Transverse colon (tissue), 4 donors: ENCODE data around the gene N4BP2L2. TPM values are rescaled to one million over a fixed set of nuclear protein-coding genes. Genes with fewer than 3 reads are reported as not detected.
A peak's percentile ranks its signal among the peaks of the same experiment; 100 is the strongest.

Experiments used
- DNase-seq: peaks from one replicate; pipeline ENCODE4 v3.0.0-alpha.2; 2019
- H3K27ac ChIP-seq, 4 donors: fragments of 200-600 bp; sonication (generic); 2 replicates each; pipeline ENCODE4 v1.5.1; 2016 to 2018; ENCODE audit warnings: inconsistent platforms in 4 of 4
- H3K27me3 ChIP-seq: fragments of 200-600 bp; sonication (generic); 2 replicates; pipeline ENCODE4 v1.5.1; 2017; ENCODE audit warnings: inconsistent platforms
- H3K36me3 ChIP-seq, 4 donors: fragments of 200-600 bp; sonication (generic); 2 replicates each; pipeline ENCODE4 v1.5.1; 2017 to 2019; ENCODE audit warnings: inconsistent platforms in 4 of 4
- H3K4me1 ChIP-seq, 4 donors: fragments of 200-600 bp; sonication (generic); 2 replicates each; pipeline ENCODE4 v1.5.1; 2017 to 2020; ENCODE audit warnings: inconsistent platforms in 4 of 4
- H3K4me3 ChIP-seq, 4 donors: fragments of 200-600 bp; sonication (generic); 1 replicate in 1 of 4; 2 replicates in 3 of 4; pipeline versions ENCODE4 v1.5.1 to v1.6.1; 2017 to 2019; ENCODE audit warnings: inconsistent platforms in 4 of 4
- H3K9me3 ChIP-seq, 2 donors: fragments of 200-600 bp; sonication (generic); 2 replicates each; pipeline ENCODE4 v1.5.1; 2017 to 2019; ENCODE audit warnings: inconsistent platforms in 2 of 2
- EP300 ChIP-seq: sonication (generic); formaldehyde crosslinking; IDR thresholded peaks from one replicate; pipeline ENCODE4 v1.6.1; 2017; ENCODE audit warnings: antibody characterized with exemption, low read depth
- POLR2A ChIP-seq: fragments of 450-650 bp; IDR thresholded peaks from one replicate; pipeline ENCODE4 v1.6.1; 2016; ENCODE audit warnings: antibody characterized with exemption, mild to moderate bottlenecking, moderate library complexity
- POLR2AphosphoS5 ChIP-seq, 3 donors: sonication (generic); formaldehyde crosslinking; IDR thresholded peaks; one replicate each; pipeline ENCODE4 v1.6.1; 2016; ENCODE audit warnings: antibody characterized with exemption in 3 of 3
- WGBS, 2 donors: methylation state at CpG; one replicate each; pipeline ENCODE4 v1.1.5; 2018; ENCODE audit warnings: low coverage in 1 of 2; 5-methylcytosine and 5-hydroxymethylcytosine counted together
- in situ Hi-C, 4 donors: fragments of 200-750 bp; cut with MboI; loops; one replicate each; pipeline versions ENCODE4 v1.15.0 to v1.15.1; 2017; ENCODE audit warnings: low sequenced_read_pairs in 3 of 4, low pct_ligation_motif_present in 1 of 4, low pct_unique_long_range_greater_than_20kb in 1 of 4
- intact Hi-C: fragments of 100-400 bp; cut with DNase I; formaldehyde crosslinking; loops from one replicate; pipeline ENCODE4 v1.15.1; 2023; ENCODE audit warnings: low total_unique reads
- total RNA-seq, 4 donors: library from RNA; depleted of rRNA; stranded (reverse); fragments of >200 nt; gene quantifications; one replicate each; pipeline ENCODE4 v1.1.0, GENCODE V29; 2016
- TF ChIP-seq, protein P1 (sequence below), 5 experiments: fragments of 200-600 bp in 3 of 5; fragments of 450-650 bp in 2 of 5; sonication (generic) in 3 of 5; IDR thresholded peaks; 1 replicate in 2 of 5; 2 replicates in 3 of 5; pipeline ENCODE4 v1.5.1; 2016 to 2017; ENCODE audit warnings: antibody characterized with exemption in 5 of 5, inconsistent platforms in 3 of 5, mild to moderate bottlenecking in 2 of 5, moderate library complexity in 1 of 5

The N4BP2L2 gene
- total RNA-seq, 4 donors from 2014 or later: 64.0 to 231 (median 123) TPM

DNA sequence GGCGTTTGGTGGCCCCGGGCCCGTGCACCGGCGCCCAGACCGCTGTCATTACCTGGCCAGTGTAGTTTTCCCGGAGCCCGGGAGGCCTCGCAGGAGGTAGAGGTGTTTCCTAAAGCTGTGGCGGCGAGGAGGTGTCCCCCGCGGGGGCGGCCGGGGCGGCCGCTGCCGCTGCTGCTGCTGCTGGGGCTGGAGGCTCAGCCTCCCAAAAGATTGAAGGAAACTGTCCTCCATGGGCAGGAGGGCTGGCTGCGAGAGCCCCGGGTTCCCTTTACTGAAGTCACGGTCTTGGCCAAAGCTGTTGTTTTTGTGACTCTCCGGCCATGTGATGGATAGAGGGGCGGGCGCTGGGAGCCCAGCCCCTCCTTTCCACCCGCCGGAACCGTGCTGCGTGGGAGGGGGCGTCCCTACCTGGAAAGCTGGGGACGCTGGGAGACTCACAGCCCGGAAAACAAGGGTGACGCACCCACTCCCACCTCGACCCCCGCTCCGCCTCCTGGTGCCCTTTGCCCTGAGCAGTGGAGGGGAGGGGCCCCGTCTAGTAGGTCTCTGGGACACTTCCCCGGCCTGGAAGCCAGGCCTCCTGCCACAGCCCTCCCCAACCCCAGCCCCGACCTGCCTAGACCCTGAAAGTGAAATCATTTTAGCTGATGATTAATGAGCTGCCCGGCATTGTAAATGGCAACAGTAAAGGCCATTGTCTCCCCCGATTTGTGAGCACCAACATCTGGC lies 110.6 kb downstream of the N4BP2L2 start, which contains the start of gene N4BP2L1:
N4BP2L1 (minus strand) TSS at position 279 of the 729 bp plus-strand sequence; CDS start at position 231, 48 bp downstream.
- in situ Hi-C loops (no loop called here), intact Hi-C loops (no loop called here)
- Histone ChIP-seq H3K9me3 (no peaks in the 10 kb centered on the region), H3K4me3 (peak within 1 kb of the TSS; percentile 70 to 99 (median 75)), H3K4me1 (peaks cover 5 to 33% (median 15%) of the 10 kb centered on the region in 4 donors), H3K27me3 (no peaks in the 10 kb centered on the region), H3K27ac (peak within 1 kb of the TSS; percentile 91 to 94 (median 93)), H3K36me3 (no peaks in the 10 kb centered on the region)
- DNase-seq: peak; percentile 85
- peak; percentile 87 for TF ChIP-seq POLR2A
- TF ChIP-seq EP300: no peak
- peak; percentile 88 to 92 (median 91) for TF ChIP-seq POLR2AphosphoS5 (IDR thresholded peaks at IDR 0.05)
- WGBS, 2 donors: 0% methylated on average over 9 of the region's 40 CpGs; no CpG with 5 or more reads in 1 of the 2 donors

DNA sequence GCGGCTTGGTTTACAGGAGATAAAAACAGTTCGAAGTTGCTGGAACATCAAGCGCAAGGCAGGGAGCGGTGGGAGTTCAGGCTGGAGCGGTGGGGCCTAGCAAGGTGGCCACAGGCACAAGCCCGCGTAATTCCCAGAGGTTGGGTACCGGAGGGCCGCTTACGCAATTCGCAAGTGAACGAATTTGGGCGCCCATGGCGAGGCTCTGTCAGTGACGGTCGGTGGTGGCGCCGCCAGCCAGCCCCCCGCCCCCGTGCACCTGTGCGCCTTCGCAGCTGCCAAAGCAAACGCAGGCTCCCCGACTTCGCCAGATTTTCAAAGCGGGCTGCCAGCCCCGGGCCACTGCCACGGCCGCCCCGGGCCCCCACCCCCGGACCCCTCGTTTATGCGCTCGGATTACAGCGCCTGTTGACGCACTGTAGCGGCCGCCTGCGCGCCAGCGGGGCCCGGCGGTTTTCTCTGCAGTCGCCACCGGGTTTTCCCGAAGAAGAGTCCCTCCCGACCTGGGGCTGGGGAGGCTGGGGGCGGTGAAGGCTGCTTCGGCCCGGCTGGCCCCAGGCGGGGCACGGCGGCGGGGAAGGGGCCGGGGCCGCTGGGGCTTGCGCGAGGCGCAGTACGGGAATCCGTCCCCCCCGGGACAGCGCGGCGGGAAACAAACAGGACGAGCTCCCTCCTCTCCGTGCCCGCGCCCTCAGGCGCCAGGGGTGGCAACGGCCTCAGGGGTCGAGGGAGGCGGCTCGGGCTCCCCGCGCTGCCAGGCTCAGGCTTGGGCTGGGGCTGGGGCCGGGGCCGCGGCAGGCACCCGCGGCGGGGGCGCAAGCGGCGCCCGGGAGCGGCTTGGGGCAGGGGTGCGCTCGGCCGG lies 111.4 kb downstream of the N4BP2L2 start:
- Histone ChIP-seq H3K27ac (peak overlapping the region; percentile 91 to 94 (median 93)), H3K4me3 (peak overlapping the region; percentile 70 to 99 (median 75)), H3K36me3 (no peaks in the 10 kb centered on the region), H3K9me3 (no peaks in the 10 kb centered on the region), H3K27me3 (no peaks in the 10 kb centered on the region), H3K4me1 (peaks cover 5 to 33% (median 15%) of the 10 kb centered on the region in 4 donors)
- 0 to 1% methylated on average over 5 to 39 of the region's 90 CpGs for WGBS, 2 donors
- no peak for TF ChIP-seq EP300
- TF ChIP-seq POLR2A: no peak
- TF ChIP-seq POLR2AphosphoS5 (IDR thresholded peaks at IDR 0.05): no peak
- TF ChIP-seq, protein P1, sequence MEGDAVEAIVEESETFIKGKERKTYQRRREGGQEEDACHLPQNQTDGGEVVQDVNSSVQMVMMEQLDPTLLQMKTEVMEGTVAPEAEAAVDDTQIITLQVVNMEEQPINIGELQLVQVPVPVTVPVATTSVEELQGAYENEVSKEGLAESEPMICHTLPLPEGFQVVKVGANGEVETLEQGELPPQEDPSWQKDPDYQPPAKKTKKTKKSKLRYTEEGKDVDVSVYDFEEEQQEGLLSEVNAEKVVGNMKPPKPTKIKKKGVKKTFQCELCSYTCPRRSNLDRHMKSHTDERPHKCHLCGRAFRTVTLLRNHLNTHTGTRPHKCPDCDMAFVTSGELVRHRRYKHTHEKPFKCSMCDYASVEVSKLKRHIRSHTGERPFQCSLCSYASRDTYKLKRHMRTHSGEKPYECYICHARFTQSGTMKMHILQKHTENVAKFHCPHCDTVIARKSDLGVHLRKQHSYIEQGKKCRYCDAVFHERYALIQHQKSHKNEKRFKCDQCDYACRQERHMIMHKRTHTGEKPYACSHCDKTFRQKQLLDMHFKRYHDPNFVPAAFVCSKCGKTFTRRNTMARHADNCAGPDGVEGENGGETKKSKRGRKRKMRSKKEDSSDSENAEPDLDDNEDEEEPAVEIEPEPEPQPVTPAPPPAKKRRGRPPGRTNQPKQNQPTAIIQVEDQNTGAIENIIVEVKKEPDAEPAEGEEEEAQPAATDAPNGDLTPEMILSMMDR (IDR thresholded peaks at IDR 0.05): no peak
- in situ Hi-C loops (no loop called here), intact Hi-C loops (no loop called here)
- DNase-seq: peak; percentile 56

DNA sequence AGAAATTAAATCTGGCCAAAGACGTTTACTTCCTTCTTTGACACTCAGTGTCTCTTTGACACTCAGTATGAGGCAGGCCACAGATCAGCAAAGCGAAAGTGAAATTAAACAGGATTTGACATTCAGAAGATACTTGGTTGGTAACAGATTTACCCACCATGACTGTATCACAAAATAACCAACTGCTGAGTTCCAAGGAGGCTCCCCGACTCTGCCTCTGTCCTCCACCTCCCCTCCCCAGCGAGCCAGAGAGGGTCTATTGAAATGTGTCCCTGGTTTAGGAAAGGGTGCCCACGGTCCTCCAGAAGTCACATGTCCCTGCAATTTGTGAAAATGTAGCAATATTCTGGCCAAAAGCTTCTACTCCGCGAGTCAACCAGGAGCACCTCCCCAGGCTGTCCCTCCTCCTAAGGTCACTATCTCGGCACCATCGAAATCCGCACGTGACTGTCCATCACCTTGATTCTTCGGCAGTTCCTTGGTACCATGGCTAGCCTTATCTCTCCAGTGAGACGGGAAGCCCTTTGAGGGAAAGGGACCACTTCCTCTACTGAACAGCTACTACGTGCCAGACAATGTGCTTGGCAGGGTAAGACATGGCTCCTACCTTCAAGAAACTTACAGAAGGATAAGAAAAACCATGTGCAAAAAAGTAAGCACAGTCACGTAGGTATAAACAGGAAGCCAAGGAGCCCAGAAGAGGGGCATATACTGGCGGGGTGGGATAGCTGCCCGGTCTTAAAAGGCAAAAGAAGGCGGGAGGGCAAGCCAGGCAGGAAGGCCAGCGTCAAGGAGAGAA lies 112.2 kb downstream of the N4BP2L2 start:
- peaks cover 5 to 33% (median 15%) of the 10 kb centered on the region in 4 donors for H3K4me1 ChIP-seq
- in situ Hi-C loops: no loop called here
- no peaks in the 10 kb centered on the region for H3K9me3 ChIP-seq
- DNase-seq: peak; percentile 25
- intact Hi-C loops: no loop called here
- no peaks in the 10 kb centered on the region for H3K27me3 ChIP-seq
- peak overlapping the region; percentile 91 to 94 (median 93) for H3K27ac ChIP-seq
- H3K36me3 ChIP-seq: no peaks in the 10 kb centered on the region
- peak overlapping the region; percentile 70 to 99 (median 75) for H3K4me3 ChIP-seq
- 14 to 35% methylated on average over 7 to 19 of the region's 19 CpGs for WGBS, 2 donors
- TF ChIP-seq POLR2A (no peak), EP300 (no peak), POLR2AphosphoS5 (IDR thresholded peaks at IDR 0.05) (peak in 1 of 3 donors; percentile 50)
- TF ChIP-seq, protein P1 (IDR thresholded peaks at IDR 0.05): no peak

- Histone ChIP-seq H3K27me3 (no peaks in the 10 kb centered on the region), H3K36me3 (no peaks in the 10 kb centered on the region), H3K4me1 (peaks cover 5 to 33% (median 15%) of the 10 kb centered on the region in 4 donors), H3K9me3 (no peaks in the 10 kb centered on the region), H3K4me3 (no peak overlapping the region), H3K27ac (peak overlapping the region in 1 of 4 donors; percentile 94)
- TF ChIP-seq EP300 (no peak), POLR2A (no peak), POLR2AphosphoS5 (IDR thresholded peaks at IDR 0.05) (no peak)
- TF ChIP-seq, protein P1 (IDR thresholded peaks at IDR 0.05): no peak
- WGBS, 2 donors: 91 to 97% methylated on average over 6 to 7 of the region's 7 CpGs
- in situ Hi-C loops (no loop called here), intact Hi-C loops (no loop called here)
- DNase-seq: no peak
These were observed 113.4 kb downstream of the N4BP2L2 start for GRCh38 chr13:32425158-32425557.
